ENCODE results near the gene ADCY1.

The ADCY1 gene

GRCh38 chr7:45695249-45695995 is 121.3 kb downstream of the ADCY1 start:
- no peak for DNase-seq (ENCODE audit: low spot score)

- DNase-seq (ENCODE audit: low spot score) = no peak
These were observed 122.3 kb downstream of the ADCY1 start for GRCh38 chr7:45696476-45696875.

DNA sequence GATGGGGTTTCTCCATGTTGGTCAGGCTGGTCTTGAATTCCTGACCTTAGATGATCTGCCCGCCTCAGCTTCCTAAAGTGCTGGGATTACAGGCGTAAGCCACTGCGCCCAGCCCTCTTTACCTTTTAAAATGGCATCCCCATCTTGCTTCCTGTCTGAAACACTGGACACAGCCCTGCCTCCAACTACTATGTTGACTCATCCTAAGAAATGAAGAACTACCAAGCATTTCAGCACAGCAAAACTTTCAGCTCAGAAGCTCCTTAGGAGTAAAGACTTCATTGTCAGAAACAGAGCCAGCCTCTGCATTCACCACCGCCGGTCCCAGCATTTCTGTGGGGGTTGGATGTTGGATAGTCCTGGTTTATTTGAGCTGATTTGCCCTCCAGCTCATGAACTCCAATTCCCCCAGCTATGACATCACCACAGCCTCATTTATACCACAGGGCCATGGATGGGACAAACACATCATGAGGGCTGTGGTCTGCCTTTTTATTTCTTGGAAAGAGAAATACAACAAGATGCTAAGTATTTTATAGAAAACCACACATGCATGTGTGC is 123.5 kb downstream of the ADCY1 start:
- DNase-seq (ENCODE audit: low spot score) = no peak

GRCh38 chr7:45698303-45699014 is 124.3 kb downstream of the ADCY1 start:
- DNase-seq (ENCODE audit: low spot score) = no peak

DNA sequence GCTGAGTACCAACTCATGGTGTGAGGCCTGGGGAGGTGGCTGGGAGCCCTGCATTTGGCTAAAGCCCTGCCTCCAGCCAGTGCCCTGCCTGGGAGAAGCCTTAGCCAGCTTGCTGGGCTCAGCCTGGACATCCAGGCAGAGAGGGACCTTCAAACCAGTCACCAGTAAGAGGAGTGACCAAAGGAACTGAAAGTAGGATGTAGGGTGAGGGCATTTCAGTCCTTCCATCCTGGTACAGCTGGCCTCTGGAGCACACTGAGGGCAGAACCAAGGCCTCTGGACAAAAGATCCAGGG is 124.8 kb downstream of the ADCY1 start:
- DNase-seq (ENCODE audit: low spot score) = no peak

- no peak for DNase-seq (ENCODE audit: low spot score)
These were observed 125.7 kb downstream of the ADCY1 start for GRCh38 chr7:45699726-45700390.

DNA sequence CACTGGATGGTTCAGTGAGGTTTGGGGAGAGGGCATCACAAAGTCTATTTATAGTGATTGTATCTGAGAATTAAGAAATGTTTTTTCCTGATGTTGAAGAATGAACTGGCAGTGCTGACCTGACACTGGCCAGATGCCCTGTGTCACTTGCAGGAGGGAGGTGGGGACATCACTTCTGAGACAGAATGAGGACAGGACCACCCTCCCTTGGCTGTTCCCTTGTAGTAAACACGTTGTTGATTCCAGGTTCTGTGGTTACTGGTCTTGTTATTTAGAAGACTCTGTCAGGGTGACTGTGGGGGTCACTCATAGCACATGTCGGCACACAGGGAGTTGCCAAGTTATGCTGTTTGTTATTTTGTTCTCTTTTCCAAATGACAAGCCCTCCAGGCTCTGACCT is 126.4 kb downstream of the ADCY1 start:
- DNase-seq (ENCODE audit: low spot score) = no peak

GRCh38 chr7:45701701-45702510 is 127.7 kb downstream of the ADCY1 start:
- DNase-seq (ENCODE audit: low spot score) = no peak

GRCh38 chr7:45702751-45703150 is 128.6 kb downstream of the ADCY1 start:
- no peak for DNase-seq (ENCODE audit: low spot score)

DNA sequence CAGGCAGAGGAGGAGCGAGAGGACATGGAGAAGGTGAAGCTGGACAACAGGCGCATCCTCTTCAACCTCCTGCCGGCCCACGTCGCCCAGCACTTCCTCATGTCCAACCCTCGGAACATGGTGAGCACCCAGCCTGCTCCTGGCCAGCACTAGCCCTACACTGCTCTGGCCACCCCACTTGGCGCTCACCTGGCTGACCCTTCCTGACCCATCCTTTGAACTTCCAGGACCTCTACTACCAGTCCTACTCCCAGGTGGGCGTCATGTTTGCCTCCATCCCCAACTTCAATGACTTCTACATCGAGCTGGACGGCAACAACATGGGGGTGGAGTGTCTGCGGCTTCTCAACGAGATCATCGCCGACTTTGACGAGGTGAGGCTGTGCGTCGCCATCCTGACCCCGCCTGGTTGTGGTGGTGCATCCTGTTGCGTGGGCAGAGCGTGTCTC is 129.2 kb downstream of the ADCY1 start:
- DNase-seq (ENCODE audit: low spot score) = no peak

DNA sequence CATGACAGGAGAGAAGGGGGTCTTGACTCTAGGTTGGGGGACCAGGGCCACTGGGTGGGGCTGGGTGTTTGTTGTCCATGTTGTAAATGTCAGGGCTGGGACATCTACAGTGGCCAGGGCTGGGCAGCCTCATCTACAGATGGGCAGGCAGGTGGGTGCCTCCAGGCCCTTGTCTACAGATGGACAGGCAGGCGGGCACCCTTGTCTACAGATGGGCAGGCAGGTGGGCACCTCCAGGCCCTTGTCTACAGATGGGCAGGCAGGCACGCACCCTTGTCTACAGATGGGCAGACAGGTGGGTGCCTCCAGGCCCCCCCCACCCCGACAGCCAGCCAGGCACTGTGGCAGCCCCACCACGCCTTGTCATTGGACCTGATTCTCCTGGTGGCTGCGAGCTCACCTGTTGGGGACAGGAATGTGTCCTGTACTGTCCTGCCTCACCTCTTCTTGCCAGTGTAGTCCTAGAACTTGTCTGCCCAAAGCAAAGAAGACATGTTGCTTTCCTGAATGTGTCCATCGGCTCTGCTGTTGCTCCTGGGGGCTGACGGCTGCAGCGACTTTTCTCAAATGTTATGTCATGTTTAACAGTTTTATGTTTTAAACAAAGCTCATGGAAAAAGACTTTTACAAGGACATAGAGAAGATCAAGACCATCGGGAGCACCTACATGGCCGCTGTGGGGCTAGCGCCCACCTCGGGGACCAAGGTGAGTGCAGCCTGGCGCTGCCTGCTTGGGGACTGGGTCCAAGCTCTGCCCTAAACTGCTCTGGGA is 129.9 kb downstream of the ADCY1 start:
- DNase-seq (ENCODE audit: low spot score) = no peak

GRCh38 chr7:45704683-45705016 is 130.5 kb downstream of the ADCY1 start:
- no peak for DNase-seq (ENCODE audit: low spot score)

DNA sequence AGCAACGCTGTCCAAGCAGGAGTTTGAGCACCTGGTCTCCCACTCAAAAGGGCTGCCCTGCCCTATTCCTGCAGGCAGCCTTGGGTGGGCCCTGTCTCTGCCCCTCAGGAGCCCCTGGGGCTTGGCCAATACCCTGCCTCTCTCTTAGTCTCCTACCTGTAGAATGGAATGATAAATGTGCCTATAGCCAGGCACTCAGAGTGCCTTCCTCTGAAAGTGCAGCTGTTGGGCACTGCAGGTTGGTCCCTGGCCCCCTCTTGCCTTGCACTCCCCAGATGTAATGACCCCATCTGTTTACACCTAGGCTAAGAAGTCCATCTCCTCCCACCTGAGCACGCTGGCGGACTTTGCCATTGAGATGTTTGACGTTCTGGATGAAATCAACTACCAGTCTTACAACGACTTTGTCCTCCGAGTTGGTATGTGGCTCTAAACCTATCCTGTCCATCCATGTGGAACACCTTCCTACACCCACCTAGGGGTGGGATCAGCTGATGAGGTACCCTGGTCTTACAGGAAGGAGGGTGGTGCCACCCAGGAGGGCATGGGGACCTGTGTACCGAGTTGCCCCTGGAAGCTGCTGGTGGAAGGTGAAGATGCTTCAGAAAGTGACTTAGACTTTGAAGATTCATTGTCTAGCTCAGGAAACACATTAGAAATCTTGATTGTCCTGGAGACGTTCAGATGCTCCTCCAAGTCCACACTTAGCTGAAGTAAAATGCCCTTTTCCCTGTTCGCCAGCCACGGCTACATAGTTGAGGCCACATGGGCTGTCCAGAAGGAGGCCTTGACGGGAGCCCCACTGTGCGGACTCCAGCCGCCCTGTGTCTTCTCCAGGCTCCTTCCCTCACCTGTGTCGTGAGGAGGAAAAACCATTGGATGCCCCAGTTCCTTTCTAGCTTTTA is 134.1 kb downstream of the ADCY1 start:
- DNase-seq (ENCODE audit: low spot score) = no peak

DNA sequence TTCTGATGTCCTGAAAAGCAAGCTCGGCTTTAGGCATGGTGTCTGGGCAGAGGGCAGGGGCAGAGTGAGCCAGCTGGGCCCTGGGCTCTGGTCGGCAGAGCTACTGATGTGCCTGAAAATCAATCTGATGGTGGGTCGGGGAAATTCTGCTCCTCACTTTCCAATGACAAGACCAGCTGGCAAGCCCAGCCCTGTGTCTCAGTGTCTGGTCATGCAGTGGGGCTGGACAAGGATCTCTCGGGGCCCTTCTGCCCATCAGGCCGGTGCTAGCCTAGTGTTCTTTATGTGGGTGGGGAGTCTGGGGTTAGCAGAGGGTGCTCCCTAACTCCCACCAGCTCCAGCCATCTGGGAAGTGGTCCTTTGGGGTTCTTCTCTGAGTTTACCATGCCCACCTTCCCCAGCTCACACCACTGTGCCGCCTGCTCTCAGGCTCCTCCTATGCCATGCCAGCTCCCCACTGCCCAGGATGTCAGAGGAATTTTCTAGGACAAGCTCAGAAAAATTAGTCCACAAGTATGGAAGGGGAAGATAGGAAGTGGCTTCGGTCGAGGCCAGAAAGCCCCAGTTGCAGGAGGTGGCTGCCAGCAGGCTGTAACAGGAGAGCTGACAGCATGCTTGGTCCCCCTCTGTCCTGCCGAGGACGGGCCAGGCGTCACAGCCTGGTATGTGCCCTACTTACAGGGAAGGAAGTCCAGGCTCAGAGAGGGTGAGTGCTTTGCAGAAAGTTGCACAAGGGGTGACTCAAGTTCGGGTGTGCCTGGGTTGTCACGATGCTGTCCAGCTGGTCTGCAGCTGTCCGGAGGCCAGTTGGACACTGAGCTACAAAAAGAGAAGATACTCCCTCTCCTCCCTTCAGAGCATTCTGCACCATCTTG is 135.2 kb downstream of the ADCY1 start:
- DNase-seq (ENCODE audit: low spot score) = no peak

DNA sequence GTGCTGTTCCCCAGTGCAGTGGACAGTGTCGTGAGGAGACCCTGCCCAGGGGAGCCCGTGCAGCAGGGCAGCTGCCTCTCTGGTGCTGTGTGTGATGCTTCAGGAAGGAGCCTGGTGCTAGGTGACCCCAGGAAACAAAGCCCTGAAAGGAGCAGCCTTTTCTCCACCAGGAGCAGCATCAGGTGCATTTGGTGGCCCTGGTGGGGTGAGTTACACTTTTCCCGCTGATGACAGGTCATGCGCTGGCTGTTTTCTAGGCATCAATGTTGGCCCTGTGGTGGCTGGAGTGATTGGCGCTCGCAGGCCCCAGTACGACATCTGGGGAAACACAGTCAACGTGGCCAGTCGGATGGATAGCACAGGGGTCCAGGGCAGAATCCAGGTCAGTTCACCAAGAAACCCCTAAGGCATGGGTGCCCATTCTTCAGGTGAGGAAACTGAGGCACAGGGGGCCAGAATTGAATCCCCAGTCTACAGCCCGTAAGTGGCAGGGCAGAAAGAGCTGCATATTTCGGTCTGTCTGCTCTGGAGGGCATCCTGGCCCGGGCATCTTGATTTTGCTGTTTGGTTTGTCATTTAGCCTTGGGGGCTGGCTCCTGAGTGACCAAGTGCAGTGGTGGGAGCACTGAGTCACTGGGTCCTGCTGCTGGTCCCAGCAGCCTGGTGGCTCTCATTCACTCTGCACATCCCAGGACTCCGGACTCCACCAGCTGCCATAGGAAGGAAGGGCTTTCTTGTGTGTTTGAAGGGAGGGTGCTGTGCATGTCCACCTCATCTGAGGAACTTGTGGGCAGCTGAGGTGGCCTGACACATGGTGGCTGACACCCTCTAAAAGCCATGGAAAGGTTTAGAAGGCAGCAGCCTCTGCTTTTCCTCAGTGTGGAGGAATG is 136.3 kb downstream of the ADCY1 start:
- DNase-seq (ENCODE audit: low spot score) = no peak

DNA sequence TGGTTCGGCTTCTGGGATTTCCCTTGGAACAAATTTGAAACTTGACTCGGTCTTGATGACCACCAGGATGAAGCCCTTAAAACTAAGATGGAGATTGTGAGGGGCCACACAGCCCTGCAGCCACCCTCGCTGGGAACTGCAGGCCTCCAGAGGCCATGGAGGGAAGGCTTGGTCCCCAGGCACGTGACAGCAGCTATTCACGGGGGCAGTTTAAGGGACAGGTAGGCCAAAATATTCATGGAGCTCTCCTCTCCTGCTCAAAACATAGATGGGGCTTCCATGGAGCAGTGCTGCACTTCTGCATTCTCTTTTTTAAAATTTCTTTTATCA is 137.0 kb downstream of the ADCY1 start:
- no peak for DNase-seq (ENCODE audit: low spot score)

DNA sequence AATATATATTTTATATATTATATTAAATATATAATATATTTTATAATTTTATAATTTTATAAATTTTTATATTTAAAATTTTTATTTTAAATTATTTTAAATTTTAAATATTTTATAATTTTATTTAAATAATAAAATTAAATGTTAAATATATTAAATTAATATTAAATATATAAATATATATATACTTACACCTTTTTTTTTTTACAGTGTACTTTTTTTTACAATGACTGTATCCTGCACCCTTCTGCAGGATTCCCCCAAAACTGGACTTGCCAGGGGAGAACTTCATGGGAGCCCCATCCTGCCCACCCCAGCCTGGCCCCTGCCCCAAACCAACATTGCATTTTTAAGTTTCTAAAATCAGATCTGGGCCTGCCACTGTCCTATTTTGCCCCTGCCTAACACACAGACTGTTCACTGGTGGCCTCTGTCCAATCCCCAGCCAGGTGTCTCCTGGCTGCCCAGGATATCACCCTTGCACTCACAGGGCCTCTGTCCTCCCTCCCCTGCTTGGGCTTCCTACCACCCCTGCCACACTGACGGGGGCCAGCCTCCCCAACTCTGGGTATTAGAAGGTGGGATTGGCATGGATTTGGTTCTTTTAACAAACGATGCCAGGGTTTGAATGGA is 138.0 kb downstream of the ADCY1 start:
- no peak for DNase-seq (ENCODE audit: low spot score)
